Iris pigment epithelial cell (primary cell): Measurements from ENCODE around the gene TTBK2.
"Not testable (repeated sequence)": the region's sequence is repeated elsewhere in the genome, so short reads cannot be mapped to it uniquely, and the experiment has no call there.

Experiments
- DNase-seq: peaks from one replicate; pipeline ENCODE4 v3.0.0-alpha.2; 2011; ENCODE audit warnings: low read depth

Gene TTBK2

GRCh38 chr15:42826251-42826890 lies 94.2 kb downstream of the TTBK2 start:
- no peak for DNase-seq

GRCh38 chr15:42825599-42825998 lies 95.0 kb downstream of the TTBK2 start:
- DNase-seq: no peak

GRCh38 chr15:42820811-42821210 lies 99.8 kb downstream of the TTBK2 start:
- DNase-seq: no peak

- peak; percentile 9 for DNase-seq
Observed at GRCh38 chr15:42819786-42820185, 100.8 kb downstream of the TTBK2 start.

GRCh38 chr15:42811433-42811832 lies 109.1 kb downstream of the TTBK2 start:
- DNase-seq: no peak

- DNase-seq: no peak
Observed at GRCh38 chr15:42808913-42809312, 111.7 kb downstream of the TTBK2 start.

- no peak for DNase-seq
Observed at GRCh38 chr15:42805266-42805665, 115.3 kb downstream of the TTBK2 start.

GRCh38 chr15:42804739-42805138 lies 115.8 kb downstream of the TTBK2 start:
- DNase-seq: no peak

- no peak for DNase-seq
Observed at GRCh38 chr15:42803436-42803835, 117.1 kb downstream of the TTBK2 start.

- no peak for DNase-seq
Observed at GRCh38 chr15:42802168-42802567, 118.4 kb downstream of the TTBK2 start.

- DNase-seq: no peak
Observed at GRCh38 chr15:42800731-42801474, 119.7 kb downstream of the TTBK2 start.

- DNase-seq: no peak
Observed at GRCh38 chr15:42798802-42799201, 121.8 kb downstream of the TTBK2 start.

GRCh38 chr15:42796955-42797782 lies 123.4 kb downstream of the TTBK2 start:
- no peak for DNase-seq

- DNase-seq: no peak
Observed at GRCh38 chr15:42788725-42789124, 131.9 kb downstream of the TTBK2 start.

GRCh38 chr15:42786978-42787377 lies 133.6 kb downstream of the TTBK2 start:
- DNase-seq: no peak

- no peak for DNase-seq
Observed at GRCh38 chr15:42785569-42785968, 135.0 kb downstream of the TTBK2 start.

- no peak for DNase-seq
Observed at GRCh38 chr15:42784705-42785104, 135.9 kb downstream of the TTBK2 start.

GRCh38 chr15:42782716-42783115 lies 137.9 kb downstream of the TTBK2 start:
- DNase-seq: no peak

GRCh38 chr15:42775416-42775815 lies 145.2 kb downstream of the TTBK2 start:
- no peak for DNase-seq

GRCh38 chr15:42772901-42773300 lies 147.7 kb downstream of the TTBK2 start:
- no peak for DNase-seq

GRCh38 chr15:42772144-42772543 lies 148.4 kb downstream of the TTBK2 start:
- no peak for DNase-seq

GRCh38 chr15:42766109-42766508 lies 154.5 kb downstream of the TTBK2 start:
- DNase-seq: not testable (repeated sequence)
